HG02970 (cell line): Measurements from ENCODE around the gene CCL4L2.
"Not testable (repeated sequence)": the region's sequence is repeated elsewhere in the genome, so short reads cannot be mapped to it uniquely, and the experiment has no call there.

Experiments used
- ATAC-seq: cut with Tn5 transposase; IDR thresholded peaks from one replicate; pipeline ENCODE4 v1.9.1; 2021; ENCODE audit warnings: mild to moderate bottlenecking, moderate library complexity, moderate number of reproducible peaks; ENCODE audit not compliant: unreplicated experiment, low FRiP score

Gene CCL4L2

GRCh38 chr17:36210439-36211211 is at the start of gene CCL4L2:
Gene CCL4L2 (plus strand): TSS chr17:36211063.
- ATAC-seq, result peak; percentile 56

- not testable (repeated sequence) for ATAC-seq
Observed at GRCh38 chr17:36168836-36169235, 42.0 kb upstream of the CCL4L2 start.

GRCh38 chr17:36176536-36176935 is 34.3 kb upstream of the CCL4L2 start, which contains the start of gene TBC1D3B:
Gene TBC1D3B (minus strand): TSS chr17:36176636. CDS start chr17:36175050, 1,586 bp downstream.
- not testable (repeated sequence) for ATAC-seq

GRCh38 chr17:36181446-36182175 is 29.3 kb upstream of the CCL4L2 start:
- not testable (repeated sequence) for ATAC-seq

- no peak for ATAC-seq
Observed at GRCh38 chr17:36182176-36183000, 28.5 kb upstream of the CCL4L2 start.

GRCh38 chr17:36183001-36183971 is 27.6 kb upstream of the CCL4L2 start:
- no peak for ATAC-seq

GRCh38 chr17:36184023-36184765 is 26.7 kb upstream of the CCL4L2 start:
- ATAC-seq, result no peak

- no peak for ATAC-seq
Observed at GRCh38 chr17:36185416-36185815, 25.4 kb upstream of the CCL4L2 start.

- not testable (repeated sequence) for ATAC-seq
Observed at GRCh38 chr17:36186810-36187763, 23.8 kb upstream of the CCL4L2 start.

GRCh38 chr17:36187943-36188665 is 22.8 kb upstream of the CCL4L2 start:
- not testable (repeated sequence) for ATAC-seq

- no peak for ATAC-seq
Observed at GRCh38 chr17:36188891-36189306, 22.0 kb upstream of the CCL4L2 start.

GRCh38 chr17:36189993-36190392 is 20.9 kb upstream of the CCL4L2 start:
- not testable (repeated sequence) for ATAC-seq

GRCh38 chr17:36190549-36191330 is 20.1 kb upstream of the CCL4L2 start:
- not testable (repeated sequence) for ATAC-seq

GRCh38 chr17:36193216-36193775 is 17.6 kb upstream of the CCL4L2 start:
- ATAC-seq, result no peak

- not testable (repeated sequence) for ATAC-seq
Observed at GRCh38 chr17:36194147-36194831, 16.6 kb upstream of the CCL4L2 start.
